GM18519 (cell line): ENCODE measurements around the gene SARDH.
"Not testable (repeated sequence)": the region's sequence is repeated elsewhere in the genome, so short reads cannot be mapped to it uniquely, and the experiment has no call there.

ENCODE experiments used
- ATAC-seq: cut with Tn5 transposase; IDR thresholded peaks from one replicate; pipeline ENCODE4 v1.9.1; 2021; ENCODE audit warnings: mild to moderate bottlenecking, moderate library complexity; ENCODE audit not compliant: unreplicated experiment, low FRiP score

Gene SARDH

DNA sequence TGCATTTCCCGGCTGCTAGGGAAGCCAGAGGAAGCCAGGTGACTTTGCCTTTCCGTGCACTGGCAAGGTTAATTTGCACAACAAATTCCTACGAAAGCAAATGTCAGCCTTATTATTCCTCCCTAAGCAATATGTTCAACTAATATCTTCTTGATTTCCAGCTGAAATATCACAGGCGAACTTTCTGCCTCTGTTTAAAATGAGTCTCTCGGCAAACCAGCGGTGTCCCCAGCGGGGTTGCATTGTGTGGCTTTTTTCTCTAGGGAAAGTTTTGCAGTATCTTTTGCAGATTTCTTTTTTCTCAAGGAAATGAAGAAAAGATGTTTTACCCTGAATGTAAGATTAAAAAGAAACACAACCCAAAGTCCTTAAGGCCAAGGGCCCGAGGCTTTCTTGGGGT is 100.1 kb downstream of the SARDH start:
- no peak for ATAC-seq

GRCh38 chr9:133637451-133638055 is 100.6 kb downstream of the SARDH start:
- no peak for ATAC-seq

- no peak for ATAC-seq
These were observed 101.2 kb downstream of the SARDH start for GRCh38 chr9:133636902-133637301.

- no peak for ATAC-seq
These were observed 102.3 kb downstream of the SARDH start, which contains the start of gene DBH for GRCh38 chr9:133635533-133636531. Gene DBH (plus strand): TSS chr9:133636363. CDS start chr9:133636372, 9 bp downstream.

GRCh38 chr9:133635098-133635497 is 103.1 kb downstream of the SARDH start:
- ATAC-seq, result no peak

DNA sequence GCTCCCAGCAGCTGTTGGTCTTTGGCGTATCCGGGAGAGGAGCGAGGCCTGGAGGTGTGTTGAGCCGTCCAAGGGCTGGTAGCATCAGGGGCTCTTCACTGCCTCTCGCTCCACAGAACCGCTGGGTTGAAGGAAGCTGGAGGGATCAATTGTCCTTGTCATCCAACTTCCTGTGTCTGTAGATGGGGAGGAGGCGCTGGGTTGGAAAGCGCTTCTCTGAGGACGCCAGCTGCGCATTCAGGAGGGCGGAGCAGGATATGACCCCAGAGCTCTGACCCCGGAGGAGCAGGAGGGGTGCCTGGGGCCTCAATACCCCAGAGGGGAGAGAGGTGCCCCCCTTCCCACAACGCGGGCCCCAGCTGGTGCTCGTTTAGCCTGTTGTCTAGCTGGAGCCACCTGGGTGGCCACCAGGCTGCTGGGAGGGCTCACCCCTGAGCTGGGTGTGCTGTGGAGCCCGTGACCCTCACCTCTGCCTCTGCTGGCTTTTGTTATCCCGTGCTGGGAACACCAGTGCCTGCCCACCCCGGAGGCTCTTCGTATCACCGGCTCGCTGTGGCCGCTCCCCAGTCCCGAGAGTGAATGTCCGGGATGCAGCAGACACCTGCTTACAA is 104.0 kb downstream of the SARDH start:
- no peak for ATAC-seq

- no peak for ATAC-seq
These were observed 104.5 kb downstream of the SARDH start for GRCh38 chr9:133633681-133634080.

GRCh38 chr9:133632806-133633680 is 105.1 kb downstream of the SARDH start:
- no peak for ATAC-seq

DNA sequence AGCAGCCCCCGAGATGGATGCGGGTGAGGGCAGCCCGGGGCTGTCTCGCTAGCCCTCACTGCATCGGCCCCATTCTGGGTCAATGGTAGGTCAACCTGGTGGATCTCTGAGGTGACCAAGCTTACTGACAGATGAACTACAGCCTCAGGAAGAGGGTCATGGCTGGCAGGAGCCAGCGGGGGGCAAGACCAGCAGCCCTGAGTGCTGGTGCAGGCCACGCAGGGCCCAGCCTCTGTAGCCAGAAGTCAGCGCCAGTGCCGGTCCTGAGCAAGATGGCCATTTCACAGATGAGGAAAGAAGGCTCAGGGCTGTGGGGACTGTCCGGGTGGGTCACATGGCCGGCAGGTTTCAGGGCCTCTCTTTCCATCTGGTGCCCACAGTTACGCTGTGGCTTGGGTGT is 107.0 kb downstream of the SARDH start:
- no peak for ATAC-seq

DNA sequence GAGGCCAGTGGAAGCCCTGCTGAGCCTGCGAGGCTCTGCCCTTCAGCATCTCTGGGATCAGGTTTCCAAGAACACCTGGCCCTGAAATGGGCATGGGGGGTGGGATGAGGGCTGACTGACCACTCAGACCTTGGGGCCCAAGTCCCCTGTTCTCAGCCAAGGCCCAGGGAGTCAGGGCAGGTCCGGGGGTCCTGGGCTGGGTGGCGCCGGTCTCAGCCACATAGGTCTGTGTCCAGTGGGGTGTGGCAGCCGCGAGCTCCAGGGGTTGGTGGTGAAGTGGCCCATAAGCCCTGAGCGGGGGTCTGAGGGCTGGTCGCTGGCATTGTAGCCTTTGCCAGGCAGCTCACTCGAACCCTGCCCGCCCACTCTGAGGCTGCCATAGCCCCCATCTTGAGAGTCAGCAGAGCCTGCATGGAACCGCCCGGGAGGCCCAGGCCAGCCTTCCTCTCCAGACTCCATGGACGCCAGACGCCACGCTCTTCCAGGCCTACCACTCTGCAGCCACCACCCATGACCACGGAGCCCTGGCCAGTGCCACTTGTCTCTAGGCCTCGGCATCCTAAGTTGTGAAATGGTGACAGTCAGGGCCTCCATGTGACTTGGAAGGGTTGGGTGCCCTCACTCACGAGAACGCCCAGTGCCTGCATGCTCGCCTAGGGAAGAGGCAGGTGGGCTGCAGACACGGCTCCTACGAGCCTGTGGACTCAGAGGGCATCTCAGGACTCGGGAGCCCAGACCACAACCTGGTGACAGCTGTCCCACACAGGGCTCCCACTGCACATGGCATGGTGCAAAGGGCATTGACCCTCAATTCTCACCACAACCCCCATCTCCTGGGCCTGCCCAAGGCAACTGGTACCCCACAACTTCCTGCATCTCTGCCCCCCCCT is 108.7 kb downstream of the SARDH start:
- no peak for ATAC-seq

DNA sequence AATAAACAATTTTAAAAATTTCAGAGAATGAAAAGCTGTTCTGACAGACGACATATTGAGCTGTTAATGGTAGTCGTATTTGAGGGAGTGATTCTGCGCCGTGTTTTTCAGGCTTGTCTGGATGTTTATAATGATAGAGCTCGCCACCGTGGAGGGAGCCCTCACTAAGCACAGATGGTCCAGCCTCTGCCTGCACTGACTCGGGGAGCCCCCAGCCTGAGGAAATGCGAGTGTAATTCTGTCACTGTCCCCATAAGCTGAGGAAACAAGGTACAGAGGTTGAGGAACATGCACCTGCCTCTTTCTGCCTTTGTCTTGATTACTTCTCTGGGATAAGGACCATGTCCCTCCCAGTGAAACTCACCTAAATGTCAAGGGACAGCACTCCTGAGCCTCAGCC is 109.4 kb downstream of the SARDH start:
- ATAC-seq, result no peak

GRCh38 chr9:133627341-133627740 is 110.8 kb downstream of the SARDH start:
- ATAC-seq, result no peak

DNA sequence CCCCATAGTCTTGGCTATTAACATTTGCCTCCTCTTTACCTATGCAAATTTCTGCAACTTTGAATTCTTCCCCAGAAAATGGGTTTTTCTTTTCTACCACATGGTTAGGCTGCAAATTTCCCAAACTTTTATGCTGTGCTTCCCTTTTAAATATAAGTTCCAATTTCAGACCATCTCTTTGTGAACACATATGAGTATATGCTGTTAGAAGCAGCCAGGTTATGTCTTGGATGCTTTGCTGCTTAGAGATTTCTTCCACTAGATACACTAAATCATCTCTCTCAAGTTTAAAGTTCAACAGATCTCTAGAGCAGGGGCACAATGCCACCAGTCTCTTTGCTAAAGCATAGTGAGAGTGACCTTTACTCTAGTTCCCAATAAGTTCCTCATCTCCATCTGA is 112.1 kb downstream of the SARDH start:
- ATAC-seq, result not testable (repeated sequence)

GRCh38 chr9:133622555-133622954 is 115.6 kb downstream of the SARDH start:
- no peak for ATAC-seq

- ATAC-seq, result no peak
These were observed 116.4 kb downstream of the SARDH start for GRCh38 chr9:133621725-133622267.

DNA sequence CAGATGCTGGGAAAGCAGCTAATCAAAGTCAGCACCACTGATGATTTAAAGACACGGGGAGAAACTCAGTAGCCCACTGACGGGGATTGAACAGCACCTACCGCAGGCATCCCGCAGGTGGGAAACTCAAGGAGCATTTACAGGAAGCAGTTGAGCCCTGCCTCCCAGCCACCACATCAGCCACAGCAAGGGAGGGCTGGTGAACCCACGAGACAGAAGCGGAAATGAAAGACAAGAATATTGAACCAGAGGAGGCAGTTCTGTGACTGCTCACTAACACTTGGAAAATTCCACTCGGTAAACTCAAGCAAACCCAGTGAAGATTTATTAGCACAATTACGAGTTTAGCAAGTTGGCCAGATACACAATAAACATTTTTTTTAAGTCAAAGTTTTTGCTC is 118.4 kb downstream of the SARDH start:
- ATAC-seq, result no peak

DNA sequence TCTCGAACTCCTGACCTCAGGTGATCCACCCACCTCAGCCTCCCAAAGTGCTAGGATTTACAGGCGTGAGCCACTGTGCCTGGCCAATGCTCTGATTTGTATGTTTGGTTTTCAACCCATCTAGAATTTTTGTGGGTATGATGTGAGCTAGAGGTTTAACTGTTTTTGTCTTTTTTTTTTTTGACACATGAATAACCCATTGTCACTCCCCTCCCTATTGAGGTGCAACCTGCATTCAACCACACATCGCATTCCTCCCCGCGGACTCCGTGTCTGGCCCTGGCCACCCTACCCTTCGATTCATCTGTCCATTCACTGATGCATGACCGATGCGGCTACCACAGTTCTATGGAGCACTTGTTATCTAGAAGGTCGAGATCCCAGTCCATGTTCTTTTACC is 119.4 kb downstream of the SARDH start:
- ATAC-seq, result no peak

DNA sequence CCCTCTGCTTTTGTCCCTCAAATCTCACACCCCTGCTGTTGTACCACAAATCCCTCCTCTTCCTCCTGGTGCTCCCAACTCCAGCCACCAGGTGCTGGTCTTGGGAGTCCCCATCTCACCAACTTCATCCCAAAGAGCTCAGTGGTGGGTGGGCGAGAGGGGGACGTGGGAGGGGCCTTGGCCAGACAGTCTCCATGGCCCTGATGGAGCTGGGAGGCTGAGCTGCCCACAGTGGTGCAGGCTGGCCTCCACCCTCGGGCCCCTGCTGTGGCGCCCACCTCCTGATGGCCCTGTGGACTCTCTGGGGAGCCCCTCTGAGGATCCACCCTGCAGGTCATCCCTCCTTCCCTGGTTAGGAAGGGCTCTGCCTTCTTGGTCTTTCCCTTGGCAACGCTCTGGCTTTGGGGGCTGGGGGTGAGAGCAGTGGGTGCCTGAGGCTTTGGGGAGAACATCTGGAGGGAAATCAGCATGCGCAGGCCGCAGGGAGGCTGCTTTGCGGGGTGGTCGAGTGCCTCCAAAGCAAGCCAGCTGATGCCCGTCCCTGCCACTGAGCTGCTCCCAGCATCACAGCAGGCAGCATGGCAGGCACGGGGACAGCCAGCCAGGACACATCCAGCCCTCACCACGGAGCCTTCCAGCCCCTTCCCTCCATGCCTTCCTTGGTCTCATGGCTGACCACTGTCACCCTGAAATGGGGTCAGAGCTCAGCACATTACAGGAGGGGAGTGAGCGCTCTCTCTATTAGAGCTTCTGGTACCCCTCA is 121.3 kb downstream of the SARDH start:
- no peak for ATAC-seq
